GM10847 (cell line): ENCODE results near the gene HBQ1.

Experiments used
- POLR2A ChIP-seq: IDR thresholded peaks from 2 replicates; pipeline ENCODE4 v1.6.1; 2011; ENCODE audit not compliant: insufficient read length; ENCODE audit errors: extremely low read depth

Gene HBQ1

GRCh38 chr16:180101-180675 is at the start of gene HBQ1:
Gene HBQ1, plus strand, starts transcription at chr16:180459. Its CDS starts 28 bp downstream, at chr16:180487.
- no peak for TF ChIP-seq POLR2A

- TF ChIP-seq POLR2A: no peak
These were observed 49.6 kb upstream of the HBQ1 start for GRCh38 chr16:130533-131173.

- TF ChIP-seq POLR2A: no peak
These were observed 48.1 kb upstream of the HBQ1 start for GRCh38 chr16:132120-132519.

- TF ChIP-seq POLR2A: no peak
These were observed 46.5 kb upstream of the HBQ1 start for GRCh38 chr16:133716-134115.

GRCh38 chr16:138049-138417 is 42.2 kb upstream of the HBQ1 start:
- TF ChIP-seq POLR2A: no peak

- no peak for TF ChIP-seq POLR2A
These were observed 39.9 kb upstream of the HBQ1 start for GRCh38 chr16:140175-140857.

GRCh38 chr16:142405-142967 is 37.8 kb upstream of the HBQ1 start:
- TF ChIP-seq POLR2A: no peak

- TF ChIP-seq POLR2A: no peak
These were observed 37.2 kb upstream of the HBQ1 start for GRCh38 chr16:143047-143446.

- TF ChIP-seq POLR2A: no peak
These were observed 36.8 kb upstream of the HBQ1 start for GRCh38 chr16:143456-143855.

- TF ChIP-seq POLR2A: no peak
These were observed 35.4 kb upstream of the HBQ1 start for GRCh38 chr16:144797-145252.

GRCh38 chr16:146646-147045 is 33.6 kb upstream of the HBQ1 start:
- no peak for TF ChIP-seq POLR2A

- TF ChIP-seq POLR2A: no peak
These were observed 31.1 kb upstream of the HBQ1 start for GRCh38 chr16:149024-149660.

- TF ChIP-seq POLR2A: no peak
These were observed 27.8 kb upstream of the HBQ1 start, which contains the start of gene HBZ for GRCh38 chr16:152141-153128. Gene HBZ, plus strand, starts transcription at chr16:152644. Its CDS starts 266 bp downstream, at chr16:152910.
